H9 (cell line): ENCODE measurements around the gene BSPRY. TPM values are rescaled to one million over a fixed set of nuclear protein-coding genes. Genes with fewer than 3 reads are reported as not detected.

Experiments used
- DNase-seq: peaks from one replicate; pipeline ENCODE4 v3.0.0-alpha.2; 2017
- H2AFZ ChIP-seq: one replicate; pipeline ENCODE4 v1.6.1; 2013; ENCODE audit warnings: mild to moderate bottlenecking, low read length, control low read depth, moderate library complexity
- H2AK5ac ChIP-seq: 2 replicates; pipeline ENCODE4 v1.6.1; 2013; ENCODE audit warnings: low read length, control low read depth, mixed read lengths; ENCODE audit not compliant: insufficient read length
- H2BK120ac ChIP-seq: one replicate; pipeline ENCODE4 v1.6.1; 2013; ENCODE audit warnings: low read depth, mild to moderate bottlenecking, low read length, control low read depth, inconsistent platforms; ENCODE audit not compliant: poor library complexity, severe bottlenecking
- H2BK12ac ChIP-seq: 2 replicates; pipeline ENCODE4 v1.6.1; 2013; ENCODE audit warnings: low read length, control low read depth, mixed read lengths, low read depth; ENCODE audit not compliant: insufficient read length
- H2BK15ac ChIP-seq: 2 replicates; pipeline ENCODE4 v1.6.1; 2013; ENCODE audit warnings: low read depth, low read length, control low read depth
- H2BK20ac ChIP-seq: one replicate; pipeline ENCODE4 v1.6.1; 2013; ENCODE audit warnings: low read depth, mild to moderate bottlenecking, low read length, control low read depth, inconsistent platforms; ENCODE audit not compliant: poor library complexity, severe bottlenecking
- H2BK5ac ChIP-seq: 2 replicates; pipeline ENCODE4 v1.6.1; 2013; ENCODE audit warnings: low read length, control low read depth, mixed read lengths; ENCODE audit not compliant: insufficient read length
- H3K14ac ChIP-seq: 2 replicates; pipeline ENCODE4 v1.6.1; 2013; ENCODE audit warnings: low read length, control low read depth; ENCODE audit not compliant: insufficient read depth
- H3K18ac ChIP-seq: 2 replicates; pipeline ENCODE4 v1.6.1; 2013; ENCODE audit warnings: low read depth, mild to moderate bottlenecking, mixed read lengths, low read length, control low read depth; ENCODE audit not compliant: insufficient read length
- H3K23ac ChIP-seq: 2 replicates; pipeline ENCODE4 v1.6.1; 2013; ENCODE audit warnings: low read length, control low read depth, mixed read lengths, low read depth; ENCODE audit not compliant: insufficient read length
- H3K23me2 ChIP-seq: 2 replicates; pipeline ENCODE4 v1.6.1; 2013; ENCODE audit warnings: low read depth, mild to moderate bottlenecking, mixed read lengths, low read length, control low read depth; ENCODE audit not compliant: insufficient read length, poor library complexity, severe bottlenecking
- H3K27ac ChIP-seq: 2 replicates; pipeline ENCODE4 v1.5.1; 2013; ENCODE audit warnings: low read length, control low read depth, mixed read lengths, low read depth; ENCODE audit not compliant: insufficient read length
- H3K27me3 ChIP-seq: 2 replicates; pipeline ENCODE4 v1.6.1; 2013; ENCODE audit warnings: low read length, control low read depth, inconsistent platforms; ENCODE audit not compliant: insufficient read depth
- H3K4ac ChIP-seq: 2 replicates; pipeline ENCODE4 v1.6.1; 2013; ENCODE audit warnings: low read depth, mild to moderate bottlenecking, control low read depth, inconsistent platforms, low read length, moderate library complexity
- H3K4me1 ChIP-seq: 2 replicates; pipeline ENCODE4 v1.6.1; 2013; ENCODE audit warnings: low read length, control low read depth, inconsistent platforms; ENCODE audit not compliant: insufficient read depth
- H3K4me2 ChIP-seq: 2 replicates; pipeline ENCODE4 v1.6.1; 2013; ENCODE audit warnings: low read length, control low read depth, mixed read lengths; ENCODE audit not compliant: insufficient read length, insufficient read depth
- H3K56ac ChIP-seq: 2 replicates; pipeline ENCODE4 v1.6.1; 2013; ENCODE audit warnings: low read depth, mild to moderate bottlenecking, mixed read lengths, low read length, control low read depth; ENCODE audit not compliant: insufficient read length
- H3K79me1 ChIP-seq: 2 replicates; pipeline ENCODE4 v1.6.1; 2013; ENCODE audit warnings: low read depth, mild to moderate bottlenecking, moderate library complexity, low read length, control low read depth, inconsistent platforms; ENCODE audit not compliant: insufficient read depth, poor library complexity, severe bottlenecking
- H3K79me2 ChIP-seq: 2 replicates; pipeline ENCODE4 v1.6.1; 2013; ENCODE audit warnings: low read length, control low read depth, inconsistent platforms; ENCODE audit not compliant: insufficient read depth
- H3K9ac ChIP-seq: 2 replicates; pipeline ENCODE4 v1.6.1; 2013; ENCODE audit warnings: low read length, control low read depth, mixed read lengths; ENCODE audit not compliant: insufficient read length; ENCODE audit errors: extremely low read depth
- H3K9me3 ChIP-seq: one replicate; pipeline ENCODE4 v1.6.1; 2013; ENCODE audit warnings: low read depth, low read length, inconsistent platforms; ENCODE audit not compliant: control insufficient read depth
- H3T11ph ChIP-seq: one replicate; pipeline ENCODE4 v1.6.1; 2013; ENCODE audit warnings: mild to moderate bottlenecking, low read length, control low read depth, inconsistent platforms
- H4K20me1 ChIP-seq: one replicate; pipeline ENCODE4 v1.6.1; 2013; ENCODE audit not compliant: control insufficient read depth, insufficient read length, insufficient read depth
- H4K5ac ChIP-seq: 2 replicates; pipeline ENCODE4 v1.6.1; 2013; ENCODE audit warnings: low read depth, mild to moderate bottlenecking, mixed read lengths, low read length, control low read depth; ENCODE audit not compliant: insufficient read length
- H4K8ac ChIP-seq: replicated peaks from 2 replicates; pipeline ENCODE4 v1.6.1; 2013; ENCODE audit warnings: low read length, control low read depth, mixed read lengths, low read depth; ENCODE audit not compliant: insufficient read length
- H4K91ac ChIP-seq: 2 replicates; pipeline ENCODE4 v1.6.1; 2013; ENCODE audit warnings: low read depth, mild to moderate bottlenecking, moderate library complexity, mixed read lengths, low read length, control low read depth; ENCODE audit not compliant: insufficient read length
- H3K27ac Mint-ChIP-seq, 3 experiments: 2 replicates in 2 of 3; 3 replicates in 1 of 3; pipeline ENCODE4 v1.8.0; 2020 to 2021; ENCODE audit warnings: mixed read lengths in 3 of 3, mild to moderate bottlenecking in 1 of 3, moderate library complexity in 1 of 3
- H3K27me3 Mint-ChIP-seq: 2 replicates; pipeline ENCODE4 v1.8.0; 2021; ENCODE audit warnings: low read depth, mild to moderate bottlenecking, moderate library complexity, mixed read lengths
- H3K36me3 Mint-ChIP-seq, 3 experiments: 2 replicates in 2 of 3; 3 replicates in 1 of 3; pipeline ENCODE4 v1.8.0; 2020 to 2021; ENCODE audit warnings: low read depth in 3 of 3, mixed read lengths in 3 of 3; ENCODE audit not compliant: insufficient read depth in 1 of 3
- H3K4me1 Mint-ChIP-seq, 2 experiments: 2 replicates each; pipeline ENCODE4 v1.8.0; 2020; ENCODE audit warnings: mixed read lengths in 2 of 2
- H3K4me3 Mint-ChIP-seq, 2 experiments: 2 replicates in 1 of 2; 3 replicates in 1 of 2; pipeline ENCODE4 v1.8.0; 2020 to 2021; ENCODE audit warnings: mild to moderate bottlenecking in 2 of 2, mixed read lengths in 2 of 2, moderate library complexity in 1 of 2
- H3K9me3 Mint-ChIP-seq, 2 experiments: 2 replicates in 1 of 2; 3 replicates in 1 of 2; pipeline ENCODE4 v1.8.0; 2020; ENCODE audit warnings: mild to moderate bottlenecking in 2 of 2, mixed read lengths in 2 of 2, moderate library complexity in 1 of 2
- CTCF ChIP-seq: fragments of 200-600 bp; sonication (generic); conservative IDR thresholded peaks from 3 replicates; pipeline ENCODE4 v1.8.0; 2021; ENCODE audit warnings: antibody characterized with exemption, mild to moderate bottlenecking
- WGBS: extraction: QIAGEN DNeasy Blood & Tissue Kit; methylation state at CpG from one replicate; pipeline ENCODE4 v1.1.7; 2013; ENCODE audit warnings: missing lambda C conversion rate, low lambda C conversion rate, mixed read lengths; ENCODE audit not compliant: insufficient read length; ENCODE audit errors: extremely low coverage; 5-methylcytosine and 5-hydroxymethylcytosine counted together
- total RNA-seq: library from RNA; stranded (reverse); gene quantifications from 2 replicates; pipeline ENCODE4 v1.2.1, GENCODE V29; 2021

The BSPRY gene
- total RNA-seq, 1 experiment from 2014 or later: 4.5 TPM

- H3K4ac ChIP-seq: no peak overlapping the region
- no peaks in the 10 kb centered on the region for H4K20me1 ChIP-seq
- Mint-ChIP-seq H3K4me1 (no peaks in the 10 kb centered on the region; a peak in 1 of 4 replicates), H3K9me3 (no peaks in the 10 kb centered on the region), H3K27ac (no peak overlapping the region), H3K4me3 (no peak overlapping the region; a peak in 1 of 5 replicates), H3K36me3 (no peaks in the 10 kb centered on the region), H3K27me3 (peaks cover 10% of the 10 kb centered on the region)
- H4K5ac ChIP-seq: no peak overlapping the region
- no CpG with 5 or more reads among the region's 6 CpGs for WGBS
- no peak overlapping the region for H2AFZ ChIP-seq
- no peaks in the 10 kb centered on the region for H3K79me2 ChIP-seq
- no peaks in the 10 kb centered on the region for H3K79me1 ChIP-seq
- H2BK15ac ChIP-seq: no peak overlapping the region
- H4K8ac ChIP-seq: no peak overlapping the region
- no peaks in the 10 kb centered on the region for H3K23me2 ChIP-seq
- no peak overlapping the region for H3K27ac ChIP-seq
- no peak overlapping the region for H3K23ac ChIP-seq
- no peak overlapping the region for H3K4me2 ChIP-seq
- H2BK20ac ChIP-seq: no peak overlapping the region
- H3K14ac ChIP-seq: no peak overlapping the region
- no peak overlapping the region for H2BK120ac ChIP-seq
- no peaks in the 10 kb centered on the region; the same call in 1 of the 2 replicates for H3K27me3 ChIP-seq
- H3K4me1 ChIP-seq: no peaks in the 10 kb centered on the region
- DNase-seq: no peak
- H2BK5ac ChIP-seq: no peak overlapping the region
- no peak overlapping the region for H3K56ac ChIP-seq
- H3K9ac ChIP-seq: no peak overlapping the region
- TF ChIP-seq CTCF: no peak
- no peak overlapping the region for H3K18ac ChIP-seq
- no peaks in the 10 kb centered on the region for H3K9me3 ChIP-seq
- H2BK12ac ChIP-seq: no peak overlapping the region
- H2AK5ac ChIP-seq: no peak overlapping the region
- no peak overlapping the region for H3T11ph ChIP-seq
- H4K91ac ChIP-seq: no peak overlapping the region
Measured at GRCh38 chr9:113322671-113323070, 26.7 kb upstream of the BSPRY start.
